Hematopoietic multipotent progenitor cell (in vitro differentiated cells): ENCODE measurements around the gene CHEK1. TPM values are rescaled to one million over a fixed set of nuclear protein-coding genes. Genes with fewer than 3 reads are reported as not detected.

Source experiments
- DNase-seq, 3 donors: peaks; one replicate each; pipeline ENCODE4 v3.0.0-alpha.2; 2011 to 2015; ENCODE audit warnings: low read depth in 2 of 3, low spot score in 2 of 3
- total RNA-seq: library from RNA; depleted of rRNA; stranded (reverse); fragments of >200 nt; gene quantifications from one replicate; pipeline ENCODE4 v1.2.3, GENCODE V29; 2012

CHEK1 gene
- total RNA-seq, 1 donor: 9.4 TPM

DNA sequence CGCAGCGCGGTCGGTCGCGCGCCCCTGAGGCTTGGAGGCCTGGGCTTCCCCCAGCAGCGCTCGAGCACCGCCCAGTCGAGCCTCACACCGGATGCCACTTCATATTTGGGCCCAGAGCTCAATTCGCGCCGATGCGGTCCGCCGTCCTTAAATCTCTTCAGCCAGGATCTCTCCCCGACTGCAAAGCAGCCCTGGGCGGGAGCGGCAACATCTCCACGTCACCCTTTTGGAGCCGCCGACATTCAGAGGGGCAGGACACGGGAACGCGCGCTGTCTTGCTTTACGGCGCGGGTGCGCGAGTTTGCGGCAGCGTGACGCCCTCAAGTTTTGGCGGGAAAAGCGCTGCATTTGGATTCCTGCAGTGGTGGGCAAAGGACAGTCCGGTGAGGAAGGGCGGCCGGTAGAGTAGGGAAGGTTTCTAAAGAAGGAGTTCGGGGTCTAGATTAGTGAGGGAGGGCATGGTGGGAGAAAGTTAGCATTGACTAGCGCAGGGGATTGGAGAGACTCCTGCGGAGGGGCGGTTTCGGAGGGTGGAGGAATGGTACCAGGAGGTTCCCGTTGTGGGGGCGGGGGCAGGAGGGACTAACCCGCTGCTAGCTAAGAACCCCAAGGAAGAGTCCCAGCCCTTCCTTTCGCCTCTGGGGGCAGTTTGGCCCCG is 796 bp downstream of the CHEK1 start:
- peak; percentile 73 to 88 (median 86) for DNase-seq

DNA sequence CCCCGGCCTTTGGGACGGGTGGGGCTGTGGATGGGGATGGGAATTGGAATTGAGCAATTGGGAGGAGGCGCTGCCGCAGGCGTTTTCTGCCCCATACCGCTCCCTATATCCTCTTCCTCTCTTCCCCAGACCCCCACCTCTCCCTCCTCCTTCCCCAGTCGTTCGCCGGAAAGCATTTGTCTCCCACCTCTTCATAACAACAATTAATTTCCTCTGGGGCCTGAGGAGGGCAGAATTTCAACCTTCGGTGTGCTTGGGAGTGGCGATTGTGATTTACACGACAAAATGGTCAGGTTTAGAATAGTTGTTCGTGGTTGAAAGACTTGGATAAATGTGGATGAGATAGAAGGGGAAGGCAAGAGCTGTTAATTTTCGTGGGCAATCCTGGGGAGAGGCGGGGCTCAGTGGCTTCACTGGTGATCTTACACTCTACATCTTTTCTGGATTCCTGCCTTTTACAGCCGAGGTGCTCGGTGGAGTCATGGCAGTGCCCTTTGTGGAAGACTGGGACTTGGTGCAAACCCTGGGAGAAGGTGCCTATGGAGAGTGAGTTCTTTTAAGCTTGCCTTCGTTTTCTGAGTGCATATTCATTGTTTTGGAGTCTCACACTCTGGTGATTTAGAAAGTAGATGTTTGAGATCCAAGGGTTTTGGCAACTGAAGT is 1.5 kb downstream of the CHEK1 start:
- peak; percentile 14 to 77 (median 67) for DNase-seq

DNA sequence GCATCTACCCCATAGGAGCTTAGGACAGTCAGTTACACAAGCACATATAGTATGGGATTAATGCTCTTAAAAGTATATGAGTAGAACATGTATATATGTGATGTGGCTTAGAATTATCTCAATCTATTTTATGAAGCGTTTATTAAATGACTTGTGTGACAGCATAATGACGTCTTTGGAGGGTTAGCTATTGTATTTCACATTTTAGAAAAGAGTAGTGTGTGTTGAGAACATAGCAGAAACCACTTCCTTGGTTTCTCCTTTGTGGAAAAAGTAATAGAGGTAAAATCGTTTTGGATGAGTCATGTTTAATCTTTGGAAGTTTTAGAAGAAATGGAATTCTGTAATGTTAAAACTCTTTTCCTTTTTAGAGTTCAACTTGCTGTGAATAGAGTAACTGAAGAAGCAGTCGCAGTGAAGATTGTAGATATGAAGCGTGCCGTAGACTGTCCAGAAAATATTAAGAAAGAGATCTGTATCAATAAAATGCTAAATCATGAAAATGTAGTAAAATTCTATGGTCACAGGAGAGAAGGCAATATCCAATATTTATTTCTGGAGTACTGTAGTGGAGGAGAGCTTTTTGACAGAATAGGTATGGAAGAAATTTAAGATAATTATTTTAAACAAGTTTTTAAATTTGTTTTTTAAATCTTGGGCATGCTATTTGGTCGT is 2.4 kb downstream of the CHEK1 start:
- DNase-seq: no peak

DNA sequence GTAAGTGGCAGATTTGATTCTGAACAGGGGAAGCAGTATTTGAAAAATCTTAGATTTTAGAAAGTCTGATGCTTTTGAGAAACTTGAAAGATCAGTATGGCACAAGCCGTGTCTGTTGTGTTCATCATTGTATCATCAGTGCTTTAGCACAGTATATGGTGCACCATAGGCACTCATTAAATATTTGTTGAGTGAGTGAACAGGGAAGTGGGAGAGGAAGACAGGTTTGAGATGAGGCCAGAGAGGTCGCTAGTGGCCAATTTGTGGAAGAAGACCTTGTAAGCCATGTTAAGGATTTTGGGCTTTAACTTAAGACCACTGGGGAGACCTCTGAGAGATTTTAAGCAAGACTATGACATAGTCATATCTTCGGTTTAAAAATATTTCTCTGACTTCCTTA is 12.9 kb downstream of the CHEK1 start:
- DNase-seq: no peak

DNA sequence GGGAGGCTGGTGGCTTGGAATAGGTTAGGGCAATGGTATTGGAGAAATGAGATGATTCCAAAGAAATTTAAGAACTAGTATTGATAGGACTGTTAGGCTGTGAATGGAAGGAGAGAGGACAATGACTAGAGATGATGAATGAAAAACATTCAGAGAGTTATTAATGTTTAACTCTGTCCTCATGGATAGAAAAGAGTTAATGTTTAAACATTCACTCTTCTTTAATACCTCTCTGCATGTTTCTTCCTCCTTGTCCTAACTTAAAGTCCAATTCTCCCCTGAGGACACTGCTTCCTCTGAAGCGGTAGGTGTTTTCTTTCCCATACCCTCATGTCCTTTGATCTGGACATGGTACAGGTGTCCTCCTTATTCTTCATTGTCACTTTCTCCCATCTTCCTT is 13.4 kb downstream of the CHEK1 start:
- DNase-seq: no peak

DNA sequence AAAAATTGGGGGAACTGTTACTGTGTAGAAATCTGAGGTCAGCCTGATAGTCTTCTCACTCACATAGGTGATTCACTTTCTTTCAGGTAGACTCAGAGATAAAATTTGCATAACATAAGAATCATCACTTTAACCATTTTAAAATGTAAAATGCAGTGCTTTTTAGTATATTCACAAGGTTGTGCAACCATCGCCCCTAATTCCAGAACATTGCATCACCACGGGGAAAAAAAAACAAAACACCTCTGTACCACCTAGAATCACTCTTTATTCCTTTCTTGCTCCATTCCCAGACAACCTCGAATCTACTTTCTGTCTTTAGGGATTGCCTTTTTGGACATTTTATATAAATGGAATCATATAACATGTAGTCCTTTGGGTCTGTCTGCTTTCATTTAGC is 20.9 kb downstream of the CHEK1 start:
- DNase-seq: no peak

DNA sequence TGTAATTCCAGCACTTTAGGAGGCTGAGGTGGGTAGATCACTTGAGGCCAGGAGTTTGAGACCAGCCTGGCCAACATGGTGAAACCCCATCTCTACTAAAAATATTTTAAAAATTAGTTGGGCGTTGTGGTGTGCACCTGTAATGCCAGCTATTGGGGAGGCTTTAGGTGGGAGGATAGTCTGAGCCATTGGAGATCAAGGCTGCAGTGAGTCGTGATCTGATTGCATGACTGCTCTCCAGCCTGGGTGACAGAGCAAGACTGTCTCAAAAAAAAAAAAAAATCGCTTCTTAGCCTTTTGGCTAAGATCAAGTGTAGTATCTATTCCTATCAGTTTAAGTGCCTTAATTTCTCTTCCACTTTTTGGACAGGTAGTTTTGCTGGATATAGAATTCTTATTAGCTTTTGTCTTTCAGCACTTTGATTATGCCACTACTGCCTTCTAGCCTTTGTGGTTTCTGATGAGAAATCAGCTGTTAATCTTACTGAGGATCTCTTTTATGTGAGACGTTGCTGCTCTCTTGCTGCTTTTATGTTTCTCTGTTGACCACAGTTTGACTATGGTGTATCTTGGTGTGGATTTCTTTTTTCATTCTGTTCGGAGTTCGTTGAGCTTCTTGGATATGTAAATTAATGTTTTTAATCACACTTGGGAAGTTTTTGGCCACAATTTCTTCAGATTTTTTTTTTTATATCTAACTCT is 24.7 kb downstream of the CHEK1 start:
- no peak for DNase-seq

DNA sequence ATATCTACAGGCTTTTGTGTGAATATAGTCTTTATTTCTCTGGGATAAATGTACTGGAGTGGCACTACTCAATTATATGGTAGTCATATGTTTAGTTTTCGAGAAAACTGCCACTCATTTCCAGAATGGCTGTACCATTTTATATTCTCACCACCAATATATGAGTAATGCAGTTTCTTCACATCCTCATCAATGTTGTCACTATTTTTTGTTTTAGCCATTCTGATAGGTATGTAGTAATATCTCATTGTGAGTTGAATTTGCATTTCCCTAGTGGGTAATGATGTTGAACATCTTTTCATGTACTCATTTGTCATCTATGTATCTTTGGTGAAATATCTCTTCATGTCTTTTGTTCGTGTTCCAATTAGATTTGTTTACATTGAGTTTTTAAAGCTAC is 37.7 kb downstream of the CHEK1 start:
- DNase-seq: no peak

DNA sequence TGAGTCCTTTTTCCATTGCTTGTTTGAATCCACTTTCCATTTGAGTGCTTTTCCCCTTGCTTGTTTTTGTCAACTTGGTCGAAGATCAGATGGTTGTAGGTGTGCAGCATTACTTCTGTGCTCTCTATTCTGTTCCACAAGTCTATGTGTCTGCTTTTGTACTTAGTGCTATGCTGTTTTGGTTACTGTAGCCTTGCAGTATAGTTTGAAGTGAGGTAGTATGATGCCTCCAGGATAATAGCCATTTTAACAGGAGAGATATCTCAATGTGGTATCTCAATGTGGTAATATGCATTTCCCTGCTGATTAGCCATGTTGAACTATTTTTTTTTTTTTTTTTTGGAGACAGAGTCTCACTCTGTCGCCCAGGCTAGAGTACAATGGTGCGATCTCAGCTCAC is 38.9 kb downstream of the CHEK1 start:
- no peak for DNase-seq

DNA sequence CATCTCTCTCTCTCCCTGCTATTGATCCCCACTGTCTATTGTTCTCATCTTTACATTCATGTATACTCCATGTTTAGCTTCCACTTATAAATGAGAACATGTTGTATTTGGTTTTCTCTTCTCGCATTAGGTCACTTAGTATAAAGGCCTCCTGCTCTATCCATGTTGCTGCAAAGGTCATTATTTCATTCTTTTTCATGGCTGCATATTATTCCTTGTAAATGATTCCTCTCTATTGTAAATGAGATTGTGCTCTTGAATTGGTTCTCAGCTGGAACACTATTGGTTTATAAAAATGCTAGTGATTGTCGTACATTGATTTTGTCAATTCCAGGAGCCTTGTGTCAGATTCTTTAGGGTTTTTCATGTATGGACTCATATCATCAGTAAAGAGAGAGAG is 42.2 kb downstream of the CHEK1 start:
- DNase-seq: no peak

DNA sequence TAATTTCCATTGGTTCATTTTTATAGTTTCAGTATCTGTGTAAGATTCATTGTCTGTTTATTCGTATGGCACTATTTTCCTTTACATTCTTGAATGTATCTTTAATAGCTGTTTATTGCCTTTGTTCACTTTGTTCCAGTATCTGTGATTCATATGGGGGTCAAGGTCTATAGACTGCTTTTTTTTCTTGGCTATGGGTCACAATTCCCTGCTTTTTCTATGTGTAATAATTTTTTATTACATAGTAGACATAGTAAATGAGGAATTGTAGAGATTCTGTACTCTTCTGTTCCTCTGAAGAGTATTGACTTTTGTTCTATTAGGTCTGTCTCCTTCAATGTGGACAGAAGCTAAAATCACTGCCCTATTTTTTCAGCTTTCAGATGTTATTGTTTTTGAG is 45.2 kb downstream of the CHEK1 start:
- no peak for DNase-seq

DNA sequence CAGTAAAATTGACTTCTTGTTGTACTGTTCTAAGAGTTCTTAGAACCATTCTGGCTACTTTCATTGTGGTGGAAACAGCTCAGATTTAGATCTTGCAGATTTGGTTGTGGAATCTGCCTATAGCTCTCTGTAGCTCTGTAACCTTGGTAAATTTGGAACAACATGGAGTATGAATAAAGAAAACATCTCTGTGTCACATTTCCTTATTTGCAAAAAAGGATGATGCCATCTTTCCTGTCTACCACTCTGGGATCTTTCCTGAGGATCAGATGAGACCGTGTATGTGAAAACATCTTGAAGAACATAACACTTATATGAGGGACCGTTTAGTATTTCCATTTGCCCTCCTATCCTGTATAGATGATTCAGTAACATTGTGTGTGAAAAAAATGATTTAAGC is 46.6 kb downstream of the CHEK1 start:
- no peak for DNase-seq

DNA sequence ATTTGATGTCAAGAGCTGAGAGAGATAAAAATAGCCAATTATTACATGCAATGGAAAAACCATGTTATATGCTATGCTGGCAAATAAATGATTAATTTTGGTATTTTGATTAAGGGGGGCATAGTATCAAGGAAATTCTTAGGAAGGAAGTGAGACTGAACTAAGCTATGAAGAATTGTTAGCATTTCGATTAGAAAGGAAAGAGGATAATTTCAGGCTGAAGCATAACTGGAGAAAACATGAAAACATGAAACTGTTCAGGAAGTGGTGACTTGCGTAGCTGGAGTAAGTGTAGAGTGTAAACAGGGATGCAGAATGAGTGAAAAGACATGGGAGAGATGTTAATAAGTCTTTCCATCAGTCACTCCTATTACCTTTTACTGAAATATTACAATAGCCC is 49.2 kb downstream of the CHEK1 start:
- DNase-seq: no peak

DNA sequence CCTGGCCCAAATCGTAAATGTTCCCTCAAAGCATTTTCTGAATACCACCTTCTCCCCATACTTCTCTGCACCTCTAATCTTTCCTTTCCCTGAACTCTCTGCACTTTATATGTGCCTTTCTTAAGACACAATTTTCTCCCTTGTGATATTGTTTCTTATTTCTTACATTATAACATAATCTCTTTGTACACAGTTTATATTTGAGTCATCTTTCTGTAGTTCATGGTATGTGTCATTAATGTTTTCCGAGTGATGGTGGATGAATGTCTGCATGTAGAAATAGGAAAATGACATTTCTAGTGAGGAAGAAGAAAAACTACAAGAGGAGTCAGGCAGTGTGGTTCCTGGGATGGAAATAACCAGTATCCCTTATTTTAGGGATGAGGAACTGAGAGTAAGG is 50.2 kb downstream of the CHEK1 start:
- DNase-seq: no peak

DNA sequence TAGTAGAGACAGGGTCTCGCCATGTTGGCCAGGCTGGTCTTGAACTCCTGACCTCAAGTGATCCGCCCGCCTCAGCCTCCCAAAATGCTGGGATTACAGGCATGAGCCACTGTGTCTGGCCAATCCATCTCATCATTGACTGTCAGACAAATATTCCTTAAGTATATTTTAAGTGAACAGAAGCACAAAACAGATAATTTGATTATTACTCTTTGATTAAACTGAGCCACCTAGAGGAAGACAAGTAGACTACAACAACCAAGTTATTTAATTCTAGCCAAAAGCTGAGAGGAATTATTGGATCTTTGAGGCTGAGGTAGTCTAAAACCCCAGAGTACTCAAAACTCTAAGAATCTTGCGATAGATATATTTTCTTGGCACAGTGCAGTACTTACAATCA is 54.4 kb downstream of the CHEK1 start:
- DNase-seq: no peak

DNA sequence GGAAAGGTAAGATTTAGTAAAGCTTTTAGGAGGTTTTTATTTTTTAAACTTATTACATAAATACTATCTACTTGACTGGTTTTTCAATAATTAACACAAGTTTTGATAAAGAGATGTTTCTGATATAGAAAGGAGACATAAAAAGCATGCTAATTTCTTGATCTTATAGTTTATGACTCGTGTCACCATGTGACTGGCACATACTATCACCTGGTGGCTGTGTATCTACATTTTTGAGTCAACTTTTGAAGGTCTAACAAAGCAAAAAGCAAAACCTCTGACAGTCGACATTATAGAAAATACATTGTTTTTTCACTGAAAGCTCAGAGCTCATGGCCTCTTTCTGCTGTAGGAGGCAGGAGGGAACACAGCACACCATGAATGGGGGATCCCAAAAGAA is 54.9 kb downstream of the CHEK1 start:
- no peak for DNase-seq

DNA sequence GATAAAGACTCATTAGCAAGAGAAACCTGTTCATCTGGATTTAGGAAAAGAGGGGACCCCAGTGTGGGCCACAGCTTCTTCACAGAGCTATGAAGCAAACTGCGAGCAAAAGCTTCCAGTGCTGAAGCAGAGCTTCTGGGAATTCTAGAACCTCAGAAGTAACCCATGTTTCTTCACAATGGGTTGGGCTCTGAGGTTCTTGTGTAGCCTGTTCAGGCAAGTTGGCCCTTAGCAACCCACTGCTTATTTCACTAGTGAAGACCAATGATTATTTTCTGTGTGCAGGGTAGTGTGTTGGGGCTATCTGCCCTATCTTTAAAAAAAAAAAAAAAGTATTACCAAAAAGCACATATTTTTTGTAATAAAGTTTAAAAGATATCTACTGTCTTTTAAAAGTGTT is 55.8 kb downstream of the CHEK1 start, which contains the start of gene ACRV1:
ACRV1 (minus strand) TSS at position 101 of the 400 bp plus-strand sequence; CDS start at position 34, 67 bp downstream.
- DNase-seq: no peak

DNA sequence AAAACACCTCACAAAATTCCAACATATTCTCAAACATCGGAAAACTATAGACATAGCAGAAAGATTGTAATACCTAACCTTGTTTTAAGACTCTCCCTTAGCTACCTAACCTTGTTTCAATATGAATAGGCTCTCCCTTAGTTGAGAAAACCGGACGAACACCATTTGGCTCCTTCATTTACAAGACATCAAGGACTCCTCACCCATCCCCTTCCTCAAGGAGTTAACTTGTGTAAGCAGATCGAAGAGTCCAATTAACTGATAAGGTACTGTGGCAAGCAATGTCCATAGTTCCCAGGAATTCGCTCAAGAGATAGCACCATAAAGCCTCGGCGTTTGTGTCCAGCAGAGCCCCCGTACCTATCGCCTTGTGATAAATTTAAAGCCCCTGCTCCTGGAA is 60.3 kb downstream of the CHEK1 start:
- DNase-seq: no peak

DNA sequence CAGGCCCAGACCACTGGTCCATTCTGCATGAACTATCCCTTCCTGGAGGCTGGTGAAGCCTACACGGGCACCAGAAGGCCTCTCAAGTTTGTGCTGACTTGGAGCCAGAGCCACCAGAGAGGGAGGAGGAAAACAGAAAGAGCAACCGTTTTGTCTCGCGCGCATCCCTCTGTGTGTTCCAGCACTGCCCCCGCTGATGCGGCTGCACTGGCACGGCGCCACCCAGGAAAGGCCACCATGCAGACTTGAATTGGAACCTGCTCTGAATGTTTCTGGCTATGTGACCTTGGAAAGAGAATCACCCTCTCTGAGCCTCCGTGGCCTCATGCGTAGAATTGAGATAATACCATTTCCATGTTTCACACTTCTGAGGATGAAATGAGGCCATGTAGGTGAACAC is 63.1 kb downstream of the CHEK1 start:
- no peak for DNase-seq

DNA sequence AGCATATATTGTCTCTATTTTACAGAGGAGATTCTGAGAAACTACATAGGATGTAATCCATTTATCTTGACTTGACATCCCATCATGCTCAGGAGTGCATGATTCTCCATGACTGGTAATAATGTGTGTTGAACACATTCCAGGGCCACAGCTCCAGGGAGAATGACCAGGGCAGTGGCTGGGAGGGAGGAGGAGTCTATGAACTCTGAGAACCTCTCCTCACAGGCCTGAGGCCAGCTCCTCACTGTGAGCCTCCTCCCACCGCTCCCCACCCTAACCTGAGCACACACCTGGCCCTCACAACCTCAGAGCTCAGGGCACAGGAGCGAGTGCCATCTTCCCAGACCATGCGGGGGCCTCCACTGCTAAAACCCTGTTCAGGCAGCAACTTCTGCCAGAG is 63.7 kb downstream of the CHEK1 start:
- DNase-seq: no peak

DNA sequence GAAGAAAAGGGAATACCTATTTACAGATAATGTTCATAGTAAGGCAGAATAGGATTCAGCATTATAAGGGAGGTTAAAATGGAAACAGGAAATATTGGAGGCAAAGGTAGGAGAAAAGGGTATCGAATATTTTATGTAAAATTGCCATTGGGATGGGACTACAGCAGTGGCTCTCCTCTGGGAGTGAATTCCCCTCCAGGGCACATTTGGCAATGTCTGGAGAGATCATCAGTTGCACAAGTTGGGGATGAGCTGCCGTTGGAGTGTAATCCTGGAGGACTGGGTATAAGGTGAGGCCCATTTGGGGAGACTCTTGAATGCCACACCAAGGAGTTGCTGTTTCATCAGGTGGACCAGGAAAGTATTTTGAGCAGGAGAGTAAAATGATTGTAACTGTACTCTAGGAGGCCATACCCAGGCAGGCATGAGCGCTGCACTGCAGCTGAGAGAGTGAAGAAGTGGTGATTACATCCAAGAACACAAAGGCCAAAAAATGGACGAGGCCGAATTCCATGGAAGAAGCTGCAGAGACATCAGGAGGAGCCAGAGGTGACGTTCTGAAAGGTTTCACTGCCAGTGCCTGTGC is 64.4 kb downstream of the CHEK1 start:
- DNase-seq: no peak
